PC-3 (cell line): ENCODE results near the gene TTBK1.

ENCODE experiments used
- EZH2 ChIP-seq: fragments of 300-600 bp; sonication (generic); IDR thresholded peaks from one replicate; pipeline ENCODE4 v1.6.1; 2017; ENCODE audit warnings: antibody characterized with exemption, mild to moderate bottlenecking, low read length; ENCODE audit not compliant: unreplicated experiment
- EZH2phosphoT487 ChIP-seq: fragments of 300-600 bp; sonication (generic); IDR thresholded peaks from 2 replicates; pipeline ENCODE4 v1.6.1; 2018; ENCODE audit warnings: mild to moderate bottlenecking, antibody characterized with exemption, low read length, borderline replicate concordance
- TF ChIP-seq, protein P1 (sequence below): fragments of 300-600 bp; sonication (generic); conservative IDR thresholded peaks from 2 replicates; pipeline ENCODE4 v1.5.1; 2017; ENCODE audit warnings: antibody characterized with exemption, low read depth, mild to moderate bottlenecking, low read length

DNA sequence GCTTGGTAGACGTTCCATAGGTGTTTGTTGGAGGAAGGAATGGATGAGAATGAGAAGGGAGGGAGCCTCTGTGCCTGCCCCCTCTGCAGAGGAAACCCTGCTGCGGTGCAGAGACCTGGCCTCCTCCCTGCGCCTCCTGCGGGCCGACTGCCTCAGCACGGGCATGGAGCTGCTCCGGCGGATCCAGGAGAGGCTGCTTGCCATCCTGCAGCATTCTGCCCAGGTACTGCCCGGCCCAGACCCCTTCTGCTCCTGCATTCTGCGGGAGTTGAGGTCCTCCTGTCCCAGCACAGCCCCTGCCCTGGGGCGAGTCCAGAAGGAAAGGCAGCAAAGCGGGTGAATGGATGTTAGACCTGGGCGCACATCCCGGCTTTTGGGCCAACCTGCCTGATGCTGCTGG, 20.1 kb upstream of the TTBK1 start:
- TF ChIP-seq, protein P1, sequence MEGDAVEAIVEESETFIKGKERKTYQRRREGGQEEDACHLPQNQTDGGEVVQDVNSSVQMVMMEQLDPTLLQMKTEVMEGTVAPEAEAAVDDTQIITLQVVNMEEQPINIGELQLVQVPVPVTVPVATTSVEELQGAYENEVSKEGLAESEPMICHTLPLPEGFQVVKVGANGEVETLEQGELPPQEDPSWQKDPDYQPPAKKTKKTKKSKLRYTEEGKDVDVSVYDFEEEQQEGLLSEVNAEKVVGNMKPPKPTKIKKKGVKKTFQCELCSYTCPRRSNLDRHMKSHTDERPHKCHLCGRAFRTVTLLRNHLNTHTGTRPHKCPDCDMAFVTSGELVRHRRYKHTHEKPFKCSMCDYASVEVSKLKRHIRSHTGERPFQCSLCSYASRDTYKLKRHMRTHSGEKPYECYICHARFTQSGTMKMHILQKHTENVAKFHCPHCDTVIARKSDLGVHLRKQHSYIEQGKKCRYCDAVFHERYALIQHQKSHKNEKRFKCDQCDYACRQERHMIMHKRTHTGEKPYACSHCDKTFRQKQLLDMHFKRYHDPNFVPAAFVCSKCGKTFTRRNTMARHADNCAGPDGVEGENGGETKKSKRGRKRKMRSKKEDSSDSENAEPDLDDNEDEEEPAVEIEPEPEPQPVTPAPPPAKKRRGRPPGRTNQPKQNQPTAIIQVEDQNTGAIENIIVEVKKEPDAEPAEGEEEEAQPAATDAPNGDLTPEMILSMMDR: no peak
- TF ChIP-seq EZH2 (no peak), EZH2phosphoT487 (no peak)
